HG03175 (cell line): Measurements from ENCODE around the gene SLC27A2.

Experiments used
- ATAC-seq: cut with Tn5 transposase; IDR thresholded peaks from one replicate; pipeline ENCODE4 v1.9.1; 2021; ENCODE audit warnings: mild to moderate bottlenecking, moderate library complexity; ENCODE audit not compliant: unreplicated experiment

SLC27A2 gene

DNA sequence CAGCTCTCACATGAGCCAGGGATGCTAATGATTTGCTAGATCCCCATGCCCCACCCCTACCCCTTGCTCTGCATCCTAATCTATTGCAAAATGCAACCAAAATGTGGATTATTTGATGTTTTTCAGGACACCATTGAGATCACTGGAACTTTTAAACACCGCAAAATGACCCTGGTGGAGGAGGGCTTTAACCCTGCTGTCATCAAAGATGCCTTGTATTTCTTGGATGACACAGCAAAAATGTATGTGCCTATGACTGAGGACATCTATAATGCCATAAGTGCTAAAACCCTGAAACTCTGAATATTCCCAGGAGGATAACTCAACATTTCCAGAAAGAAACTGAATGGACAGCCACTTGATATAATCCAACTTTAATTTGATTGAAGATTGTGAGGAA is 53.8 kb downstream of the SLC27A2 start:
- ATAC-seq = no peak

DNA sequence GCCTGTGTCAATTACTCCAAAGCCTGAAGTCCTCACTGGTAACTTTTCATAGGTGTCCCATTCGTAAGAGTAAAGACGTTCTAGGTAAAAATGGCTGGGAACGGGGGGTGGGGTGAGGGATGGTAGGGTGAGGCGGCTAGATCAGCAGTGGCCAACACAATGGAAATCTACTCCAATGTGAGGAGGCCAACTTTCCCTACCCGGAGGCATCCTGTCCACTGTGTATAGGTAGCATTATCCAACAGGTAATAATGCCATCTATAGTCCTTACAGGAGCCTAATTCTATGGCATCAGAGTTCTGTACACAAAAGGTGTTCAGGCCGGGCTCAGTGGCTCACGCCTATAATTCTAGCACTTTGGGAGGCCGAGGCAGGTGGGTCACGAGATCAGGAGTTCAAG is 54.4 kb downstream of the SLC27A2 start:
- no peak for ATAC-seq

DNA sequence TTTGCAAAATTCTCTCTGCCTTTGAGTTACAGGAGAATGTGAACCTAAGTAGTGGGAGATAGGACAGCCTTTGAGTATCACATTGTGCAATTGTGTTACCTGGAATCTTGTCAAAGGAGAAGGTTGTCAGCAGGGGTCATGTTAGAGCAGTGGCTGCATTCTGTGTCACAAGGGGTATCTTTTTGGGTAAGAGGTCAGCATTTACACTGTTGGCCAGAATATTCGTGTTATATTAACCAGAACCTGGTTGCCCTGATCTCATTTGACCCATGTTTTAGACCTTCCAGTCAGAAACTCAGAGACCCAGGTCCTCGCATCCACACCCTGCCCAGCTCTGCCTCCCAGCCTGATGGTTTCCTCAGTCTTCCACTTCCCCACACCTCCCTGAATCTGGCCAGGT is 56.3 kb downstream of the SLC27A2 start:
- ATAC-seq = no peak

DNA sequence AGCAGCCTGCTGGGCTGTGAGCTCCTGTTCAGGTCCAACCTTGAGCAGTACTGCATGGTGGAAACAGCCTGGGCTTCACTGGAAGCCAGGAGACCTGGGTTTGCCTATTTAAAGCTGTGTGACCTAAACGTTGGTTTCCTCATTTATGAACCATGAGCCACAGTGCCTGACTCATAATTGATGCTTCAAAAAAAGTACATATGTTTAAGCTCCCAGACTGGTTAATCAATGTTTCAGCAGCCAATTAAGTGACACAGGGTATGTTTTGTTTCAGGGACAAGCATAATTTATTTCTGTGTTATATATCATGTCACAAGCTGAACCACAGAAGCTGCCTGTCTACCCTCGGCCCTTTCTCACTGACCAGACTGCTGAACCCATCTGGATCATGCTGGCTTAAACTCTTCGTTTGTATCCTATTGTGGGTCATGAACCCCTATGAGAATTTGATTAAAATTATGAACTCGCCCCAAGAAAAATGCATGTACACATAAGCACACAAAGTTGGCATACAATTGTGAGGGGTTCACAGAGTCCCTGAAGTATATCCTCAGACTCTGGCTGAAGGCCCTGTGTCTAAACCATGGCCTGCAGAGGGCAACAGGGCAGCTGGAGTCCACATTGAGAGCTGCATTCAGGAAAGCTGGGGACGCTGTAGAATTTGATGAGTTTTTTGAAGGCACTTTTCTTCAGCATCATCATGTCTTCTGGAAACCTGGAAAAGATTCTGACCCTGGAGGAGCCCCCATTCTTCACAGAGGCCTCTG is 59.9 kb downstream of the SLC27A2 start:
- ATAC-seq = no peak

DNA sequence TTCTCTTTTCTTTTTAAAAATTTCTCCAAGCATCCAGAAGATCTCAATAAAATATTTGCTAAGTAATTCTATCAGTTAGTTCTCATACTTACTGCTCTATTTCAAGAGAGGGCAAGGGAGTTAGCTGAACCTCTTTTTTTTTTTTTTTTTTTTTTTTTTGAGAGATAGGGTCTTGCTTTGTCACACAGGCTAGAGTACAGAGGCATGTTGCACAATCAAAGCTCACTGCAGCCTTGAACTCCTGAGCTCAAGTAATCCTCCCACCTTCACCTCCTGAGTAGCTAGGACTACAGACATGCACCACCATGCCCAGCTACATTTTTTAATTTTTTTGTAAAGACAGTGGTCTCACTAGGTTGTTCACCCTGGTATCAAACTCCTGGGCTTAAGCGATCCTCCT is 62.2 kb downstream of the SLC27A2 start:
- ATAC-seq = no peak

DNA sequence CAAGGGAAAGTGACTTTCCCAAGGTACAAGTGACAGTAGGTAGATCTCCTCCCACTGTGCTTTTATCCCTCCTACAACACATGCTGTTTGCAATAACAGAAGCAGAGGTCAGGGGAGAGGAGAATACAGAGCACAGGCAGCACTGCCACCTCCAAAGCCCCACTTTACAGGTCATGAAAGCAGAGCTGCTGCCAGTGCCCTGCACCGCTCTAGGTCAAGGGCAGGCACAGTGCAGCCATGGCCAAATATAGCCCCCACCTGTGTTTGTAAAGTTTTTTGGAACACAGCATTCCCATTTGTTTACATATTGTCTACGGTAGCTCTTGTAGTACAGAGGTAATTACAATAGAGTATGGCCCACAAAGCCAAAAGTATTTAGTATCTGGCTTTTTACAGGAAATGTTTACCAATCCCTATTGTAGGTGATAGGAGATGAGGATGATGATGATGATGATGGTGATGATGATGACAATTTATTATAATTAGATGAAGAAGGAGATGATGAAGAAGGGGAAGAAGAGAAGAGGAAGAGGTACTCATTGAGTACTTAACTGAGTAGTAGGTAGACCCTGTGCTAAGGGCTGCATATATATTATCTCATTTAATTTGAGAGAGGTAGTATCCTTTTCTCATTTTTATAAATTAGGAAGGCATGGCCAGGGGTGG is 63.1 kb downstream of the SLC27A2 start:
- no peak for ATAC-seq

DNA sequence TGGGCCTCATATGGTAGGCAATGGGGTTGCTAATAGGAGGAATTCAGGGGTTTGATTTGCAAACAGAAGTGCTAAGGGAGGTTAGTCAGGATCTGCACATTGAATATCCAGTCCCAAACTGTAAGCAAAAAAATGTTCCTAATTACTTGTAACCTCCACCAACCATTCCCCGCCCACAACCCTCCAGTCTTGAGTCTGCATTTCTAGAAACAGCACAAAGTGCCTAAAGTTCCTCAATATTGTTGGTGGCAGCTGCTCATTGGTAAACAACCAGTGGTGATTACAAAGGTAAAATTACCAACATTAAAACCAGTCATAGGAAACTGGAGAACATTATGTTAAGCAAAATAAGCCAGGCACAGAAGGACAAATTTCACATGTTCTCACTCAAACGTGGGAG is 64.6 kb downstream of the SLC27A2 start:
- no peak for ATAC-seq

DNA sequence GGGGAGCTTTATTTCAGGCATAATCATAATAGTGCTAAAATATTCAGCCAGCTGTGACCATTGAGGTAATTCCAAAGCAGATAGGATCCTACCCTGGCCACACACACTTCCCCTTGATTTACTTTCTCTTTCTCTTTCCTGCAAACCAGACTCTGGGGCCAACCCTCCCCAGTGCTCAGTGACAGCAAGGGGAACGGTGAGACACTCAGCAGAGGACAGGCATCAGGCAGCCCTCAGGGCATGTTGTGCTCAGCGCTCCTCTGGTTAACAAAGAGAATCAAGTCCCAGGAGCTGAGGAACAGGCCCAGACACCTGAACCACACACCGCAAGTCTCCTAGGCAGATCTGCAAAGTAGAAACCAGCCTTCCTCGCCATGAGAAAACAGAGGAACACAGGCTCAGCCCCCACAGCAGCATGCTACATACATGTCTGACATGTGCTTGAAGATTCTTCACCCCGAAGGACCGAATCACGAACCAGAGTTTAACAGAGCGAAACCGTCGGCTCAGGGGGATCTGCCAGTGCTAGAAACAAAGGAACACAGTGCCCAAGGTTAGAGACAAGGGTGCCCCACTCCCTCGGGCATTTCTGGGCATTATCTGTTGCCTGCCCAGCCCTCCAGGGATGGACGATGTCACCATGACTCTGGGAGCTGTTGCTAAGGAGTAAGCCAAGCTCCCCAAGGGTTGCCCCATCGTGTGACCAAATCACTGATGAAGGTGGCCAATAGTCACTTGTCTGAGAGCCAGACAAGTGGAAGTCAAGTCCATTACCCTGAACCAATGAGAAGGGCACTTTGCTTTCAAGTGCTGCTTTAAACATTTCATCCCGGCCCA is 66.0 kb downstream of the SLC27A2 start:
- peak; percentile 86 for ATAC-seq

DNA sequence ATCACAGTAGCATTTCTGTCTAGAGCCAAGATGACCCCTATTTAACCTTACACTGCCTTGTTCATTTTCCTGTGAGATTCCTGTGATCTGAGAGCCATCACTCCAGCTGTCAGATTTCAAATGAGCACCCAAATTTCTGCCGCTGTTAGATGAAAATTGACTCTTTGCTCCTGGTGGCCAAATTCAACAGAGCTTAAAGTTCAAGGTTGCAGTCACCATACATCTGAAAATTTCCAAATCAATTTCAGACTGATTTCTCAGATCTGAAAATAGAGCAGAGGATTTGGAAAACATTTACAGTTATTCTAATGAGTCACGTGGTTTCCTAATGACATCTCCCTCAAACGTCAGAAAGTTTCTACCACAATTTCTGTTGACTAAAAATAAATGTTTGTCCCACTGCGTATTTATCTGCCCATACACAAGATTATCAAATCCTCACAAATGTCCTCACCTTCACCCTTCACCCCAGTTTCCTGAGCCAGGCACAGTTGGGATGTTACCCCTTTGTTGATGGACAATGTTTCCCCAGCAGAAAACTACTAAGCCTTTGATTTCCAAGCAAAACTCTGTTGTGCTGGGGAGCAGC is 67.1 kb downstream of the SLC27A2 start:
- ATAC-seq = no peak

DNA sequence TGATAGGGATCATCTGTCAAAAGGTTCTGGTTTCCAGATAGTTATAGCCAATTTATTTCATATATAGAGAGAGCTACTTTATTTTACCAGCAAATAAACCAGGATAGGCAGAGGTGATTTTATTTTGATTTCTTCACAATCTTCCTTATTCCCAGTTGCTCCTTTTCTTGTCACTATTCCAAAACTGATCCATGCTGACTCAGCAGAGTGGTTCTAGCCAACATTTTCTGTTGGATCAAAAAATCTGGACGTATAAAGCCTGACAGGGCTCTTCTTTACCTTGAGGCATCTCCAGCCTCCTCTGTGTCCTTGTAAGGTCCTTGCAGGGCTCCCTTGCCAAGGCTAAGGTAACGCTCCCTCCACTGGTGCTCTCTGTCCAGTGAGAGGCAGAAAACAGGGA is 67.7 kb downstream of the SLC27A2 start:
- ATAC-seq = no peak

DNA sequence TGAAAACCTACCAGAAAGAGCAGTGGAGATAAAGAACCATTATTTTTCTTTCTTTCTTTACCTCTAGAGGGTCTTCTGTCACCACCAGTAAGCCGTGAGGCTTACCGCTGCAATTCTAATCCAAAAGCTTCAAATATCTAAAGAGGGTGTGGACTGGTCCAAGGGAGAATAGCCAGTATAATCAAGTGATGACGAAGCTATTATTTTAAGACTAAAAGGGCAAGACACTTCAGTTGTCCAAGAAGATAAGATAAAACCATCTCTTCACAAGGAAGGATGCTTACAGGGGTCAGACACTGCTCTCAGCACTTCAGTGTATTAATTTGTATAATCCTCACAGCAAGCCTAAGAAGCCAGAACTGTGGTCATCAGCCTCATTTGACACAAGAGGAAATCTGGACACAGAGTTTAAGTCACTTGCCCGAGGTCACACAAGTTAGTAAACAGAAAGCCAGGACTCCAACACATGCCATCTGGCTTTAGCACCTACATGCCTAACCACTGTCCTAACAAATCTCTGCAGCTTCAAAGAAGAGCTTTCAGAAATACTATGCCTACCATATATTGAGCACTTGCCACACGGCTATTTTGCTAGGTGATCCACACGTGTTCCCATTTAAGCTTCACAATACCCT is 68.9 kb downstream of the SLC27A2 start:
- no peak for ATAC-seq

DNA sequence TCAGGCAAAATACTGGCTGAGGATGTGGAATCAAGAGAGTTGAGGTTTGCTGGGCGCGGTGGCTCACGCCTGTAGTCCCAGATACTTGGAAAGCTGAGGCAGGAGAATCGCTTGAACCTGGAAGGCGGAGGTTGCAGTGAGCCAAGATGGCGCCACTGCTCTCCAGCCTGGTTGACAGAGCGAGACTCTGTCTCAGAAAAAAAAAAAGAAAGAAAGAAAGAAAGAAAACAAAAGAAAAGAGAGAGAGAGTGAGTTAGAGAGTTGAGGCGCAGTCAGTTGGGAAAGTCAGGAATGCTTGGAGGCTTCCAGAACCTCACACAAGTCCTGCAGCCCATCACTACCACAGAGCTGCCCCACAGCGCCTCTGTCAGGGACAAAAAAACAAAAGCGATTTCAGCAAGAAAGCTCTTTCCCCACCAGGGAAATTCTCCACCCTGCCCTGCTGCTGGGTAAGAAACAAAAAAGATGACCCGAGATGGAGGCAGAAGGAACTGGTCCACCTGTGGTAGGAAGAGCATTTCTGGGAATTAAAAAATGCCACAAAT is 69.7 kb downstream of the SLC27A2 start:
- no peak for ATAC-seq

DNA sequence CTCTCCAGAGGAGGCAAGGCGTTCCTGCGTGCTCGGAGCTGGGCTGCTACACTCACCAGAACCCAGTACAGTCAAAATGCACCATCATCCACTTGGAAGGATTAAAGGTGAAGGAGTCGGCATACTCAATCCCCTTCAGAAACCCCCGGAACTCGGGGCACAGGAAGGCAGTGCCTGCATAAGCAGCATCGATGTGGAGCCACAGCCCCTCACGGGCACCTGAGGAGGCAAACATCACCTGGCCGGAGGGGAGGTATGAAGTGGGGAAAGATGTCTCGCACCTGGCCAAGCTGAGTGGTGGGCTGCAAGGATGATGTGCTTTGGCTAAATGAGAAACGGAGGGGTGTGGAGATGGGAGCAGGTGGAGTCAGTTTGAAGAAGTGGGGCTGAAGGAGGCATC is 70.6 kb downstream of the SLC27A2 start:
- no peak for ATAC-seq

DNA sequence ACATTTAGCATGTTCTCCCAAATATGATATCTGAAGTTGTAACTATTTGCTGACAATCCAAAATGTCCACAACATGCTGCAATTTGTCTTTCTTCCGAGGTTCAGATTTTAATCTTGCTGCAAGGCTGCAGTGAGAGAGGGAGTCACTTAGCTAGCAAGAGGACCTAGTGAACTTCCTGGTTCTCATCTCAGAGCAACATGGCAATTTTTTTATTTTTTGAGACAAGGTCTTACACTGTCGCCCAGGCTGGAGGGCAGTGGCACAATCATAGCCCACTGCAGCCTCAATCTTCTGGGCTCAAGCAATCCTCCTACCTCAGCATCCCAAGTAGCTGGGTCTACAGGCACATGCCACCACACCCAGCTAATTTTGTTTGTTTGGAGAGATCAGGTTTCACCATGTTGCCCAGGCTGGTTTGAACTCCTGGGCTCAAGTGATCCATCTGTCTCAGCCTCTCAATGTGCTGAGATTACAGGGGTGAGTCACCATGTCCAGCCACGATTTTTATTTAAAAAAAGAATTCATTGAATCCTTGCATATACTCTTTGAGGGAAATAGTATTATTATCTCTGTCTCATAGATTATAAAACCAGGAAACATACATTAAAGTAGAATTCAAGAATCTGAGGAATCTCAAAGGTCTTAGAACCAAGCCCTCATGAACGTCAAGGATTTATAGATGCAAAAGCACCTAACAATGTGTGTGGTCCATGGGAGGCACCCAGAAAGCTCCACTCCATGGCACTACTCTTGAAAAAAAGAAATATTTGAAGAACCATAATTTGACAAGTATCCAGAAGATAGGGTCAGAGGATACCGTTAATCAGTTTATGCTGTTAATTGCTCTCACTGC is 74.4 kb downstream of the SLC27A2 start:
- no peak for ATAC-seq

DNA sequence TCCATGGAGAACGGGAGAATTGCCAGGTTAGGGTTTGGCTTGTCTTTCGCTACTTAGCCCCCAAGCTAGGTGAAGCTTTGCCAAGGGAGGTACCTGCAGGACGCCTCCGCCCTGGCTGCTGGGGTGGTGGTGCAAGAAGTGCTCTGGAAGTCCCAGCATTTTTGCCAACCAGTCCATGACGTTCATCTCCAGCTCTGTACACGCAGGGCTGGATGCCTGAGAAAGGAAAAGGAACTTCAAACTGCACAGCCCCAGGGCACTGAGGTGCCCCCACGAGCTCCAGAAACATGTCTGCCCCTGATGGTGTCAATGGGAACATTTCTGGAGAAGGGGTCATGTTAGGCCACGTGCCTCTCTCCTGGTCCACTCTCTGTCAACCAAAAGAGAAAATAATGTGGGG is 75.3 kb downstream of the SLC27A2 start:
- no peak for ATAC-seq

DNA sequence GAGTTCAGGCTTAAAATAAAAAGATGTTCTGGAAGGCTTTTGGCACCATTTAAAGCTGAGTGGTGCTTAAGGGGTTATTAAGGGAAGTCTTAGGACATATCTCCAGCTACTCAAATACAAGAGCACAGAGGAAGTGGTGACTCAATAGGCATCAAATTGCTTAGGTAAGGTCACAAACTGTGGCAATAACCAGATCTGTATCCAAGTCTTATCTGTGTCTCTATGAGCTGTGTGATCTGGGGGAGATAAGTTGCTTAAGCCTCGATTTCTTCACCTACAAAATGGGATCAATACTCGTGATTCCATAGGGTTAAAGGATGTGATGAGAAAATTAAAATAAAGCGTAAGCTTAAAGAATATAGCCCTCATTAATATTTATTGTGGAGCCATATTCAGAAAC is 75.9 kb downstream of the SLC27A2 start:
- no peak for ATAC-seq

DNA sequence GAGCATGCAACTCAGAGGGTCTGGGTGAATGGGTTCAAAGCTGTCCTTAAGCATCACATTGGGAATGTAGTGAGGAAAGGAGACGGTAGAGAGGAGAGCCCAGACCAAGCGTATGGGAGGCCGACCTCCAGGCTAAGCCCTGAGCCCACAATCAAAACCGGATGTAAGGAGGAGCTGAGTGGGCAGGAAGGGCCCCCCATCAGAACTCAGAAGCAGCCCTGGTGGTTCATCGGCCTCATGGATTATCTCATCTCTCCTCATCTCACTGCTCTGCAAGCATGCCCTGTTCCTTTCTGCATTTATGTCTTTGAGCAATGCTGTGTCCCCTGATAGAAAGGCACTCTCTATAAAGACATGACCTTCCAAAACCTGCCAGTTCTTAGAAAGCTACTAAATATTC is 77.3 kb downstream of the SLC27A2 start:
- no peak for ATAC-seq

DNA sequence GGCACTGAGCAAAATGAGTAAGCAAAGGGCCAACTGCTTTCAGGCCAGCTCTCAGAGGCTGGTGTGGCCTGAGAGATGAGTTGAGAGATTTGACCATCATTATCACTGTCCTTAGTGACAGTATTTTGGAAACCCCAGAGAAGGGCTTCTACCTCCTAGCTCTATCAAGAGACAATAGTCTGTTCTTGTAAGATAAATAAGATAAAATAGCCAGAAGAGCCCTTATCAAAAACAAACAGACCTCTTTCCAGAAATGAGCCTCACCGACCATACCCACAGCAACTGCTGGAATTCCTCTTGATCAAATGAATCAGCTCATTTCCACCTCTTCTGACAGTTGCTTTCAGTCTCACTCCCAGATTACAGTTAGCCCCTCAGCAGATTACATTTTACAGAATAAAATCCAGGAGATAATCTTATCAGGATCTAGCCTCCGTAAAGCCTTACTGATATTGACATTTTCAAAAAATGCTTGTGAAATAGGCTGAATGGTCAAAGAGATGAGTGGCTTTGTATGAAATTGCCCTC is 79.0 kb downstream of the SLC27A2 start:
- peak; percentile 59 for ATAC-seq

DNA sequence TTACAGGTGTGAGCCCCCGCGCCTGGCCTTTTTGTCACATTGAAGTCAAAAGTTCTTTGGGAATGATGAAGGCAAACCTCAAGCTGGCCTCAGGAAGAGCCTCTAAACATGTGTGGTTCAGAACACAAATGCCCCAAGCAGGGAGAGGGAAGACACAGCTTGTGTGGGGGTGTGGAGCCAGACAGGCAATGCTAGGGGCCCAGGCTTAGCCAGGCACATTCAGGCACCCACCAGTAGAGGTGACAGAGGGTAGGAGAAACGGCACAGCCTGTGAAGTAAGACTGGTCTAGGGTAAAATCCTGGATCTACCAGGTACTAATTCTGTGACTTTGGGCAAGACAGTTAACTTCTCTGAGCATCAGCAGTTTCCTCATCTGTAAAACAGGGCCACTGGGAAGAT is 80.0 kb downstream of the SLC27A2 start:
- ATAC-seq = no peak

DNA sequence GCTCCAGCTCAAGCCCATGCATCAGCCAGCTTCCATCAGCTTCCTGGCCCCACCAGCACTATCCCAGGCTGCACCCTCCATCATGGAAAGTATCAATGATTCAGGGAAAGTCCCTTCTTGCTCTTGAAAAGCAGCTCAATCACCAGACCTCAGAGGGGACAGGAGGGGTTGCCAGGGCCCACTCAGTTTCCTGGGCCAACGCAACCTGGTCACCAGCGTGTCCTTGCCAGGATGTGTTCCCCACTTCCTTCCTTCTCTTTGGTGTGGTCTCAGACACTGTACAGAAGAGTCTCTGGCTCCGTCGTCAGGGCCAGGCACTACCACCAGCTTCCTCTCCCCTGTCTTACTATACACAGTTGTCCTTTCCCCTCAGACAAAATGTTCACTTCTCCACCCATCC is 80.5 kb downstream of the SLC27A2 start:
- no peak for ATAC-seq
